Measurements from ENCODE around the gene C14orf93.

C14orf93 gene

GRCh38 chr14:22974530-22975313, 35.2 kb downstream of the C14orf93 start:
- no peak overlapping the region for H2BK120ac ChIP-seq (ENCODE audit: low read depth, low read length)
- H2BK12ac ChIP-seq (ENCODE audit: low read length in 2 of 2) = no peak overlapping the region
- H3K4me1 ChIP-seq (ENCODE audit: control insufficient read depth, insufficient read depth, low read depth, low read length) = peaks cover 33% of the 10 kb centered on the region
- DNase-seq = peak; percentile 62
- no peaks in the 10 kb centered on the region for H3K9me3 ChIP-seq (ENCODE audit: control insufficient read depth, low read length)
- H3K27ac ChIP-seq (ENCODE audit: low read length, poor library complexity, severe bottlenecking) = peak overlapping the region; percentile 34
- WGBS = 66% methylated on average over 9 of the region's 9 CpGs
- H3K36me3 ChIP-seq (ENCODE audit: control insufficient read depth in 1 of 2, insufficient read depth in 2 of 2, low read depth in 1 of 2, low read length in 2 of 2) = peaks cover 9 to 43% of the 10 kb centered on the region in 2 experiments
- H3K4me2 ChIP-seq (ENCODE audit: low read length, poor library complexity, severe bottlenecking) = no peak overlapping the region
- no peak overlapping the region for H3K9ac ChIP-seq (ENCODE audit: low read length)
- H2AFZ ChIP-seq (ENCODE audit: low read depth, low read length) = no peak overlapping the region
- H3K27me3 ChIP-seq (ENCODE audit: control insufficient read depth in 1 of 2, insufficient read depth in 1 of 2, low read length in 2 of 2) = no peaks in the 10 kb centered on the region
- H3K4ac ChIP-seq (ENCODE audit: low read depth in 1 of 2, low read length in 2 of 2) = no peak overlapping the region
- no peak overlapping the region for H3K4me3 ChIP-seq (ENCODE audit: insufficient read depth in 1 of 2, low read depth in 1 of 2, low read length in 2 of 2)
- peaks cover 13% of the 10 kb centered on the region for H3K79me1 ChIP-seq (replicated peaks; ENCODE audit: low read length, poor library complexity, severe bottlenecking)
- no peak overlapping the region for H2BK5ac ChIP-seq (ENCODE audit: low read depth, low read length, poor library complexity, severe bottlenecking)
- H4K91ac ChIP-seq (ENCODE audit: low read length) = no peak overlapping the region
- peak overlapping the region; percentile 15 for H2AK5ac ChIP-seq (ENCODE audit: low read length, severe bottlenecking)
- peak overlapping the region in 1 of 2 experiments; percentile 28 for H3K18ac ChIP-seq (ENCODE audit: low read depth in 1 of 2, low read length in 2 of 2)
- H4K8ac ChIP-seq (ENCODE audit: low read length) = peak overlapping the region; percentile 81
- H3K14ac ChIP-seq (ENCODE audit: low read length in 2 of 2) = no peak overlapping the region
- no peak overlapping the region for H3K23ac ChIP-seq (ENCODE audit: low read length in 2 of 2)
- no peak overlapping the region for H2BK15ac ChIP-seq (ENCODE audit: low read depth, poor library complexity, severe bottlenecking)

GRCh38 chr14:22973217-22974032, 36.5 kb downstream of the C14orf93 start:
- Histone ChIP-seq H3K27ac (ENCODE audit: low read length, poor library complexity, severe bottlenecking) (peak overlapping the region; percentile 34), H3K36me3 (ENCODE audit: control insufficient read depth in 1 of 2, insufficient read depth in 2 of 2, low read depth in 1 of 2, low read length in 2 of 2) (peaks cover 9 to 49% of the 10 kb centered on the region in 2 experiments), H3K9me3 (ENCODE audit: control insufficient read depth, low read length) (no peaks in the 10 kb centered on the region), H4K91ac (ENCODE audit: low read length) (peak overlapping the region; percentile 11), H2BK15ac (ENCODE audit: low read depth, poor library complexity, severe bottlenecking) (no peak overlapping the region), H2AFZ (ENCODE audit: low read depth, low read length) (no peak overlapping the region), H2BK5ac (ENCODE audit: low read depth, low read length, poor library complexity, severe bottlenecking) (no peak overlapping the region), H2BK12ac (ENCODE audit: low read length in 2 of 2) (peak overlapping the region in 1 of 2 experiments; percentile 23), H3K4me1 (ENCODE audit: control insufficient read depth, insufficient read depth, low read depth, low read length) (peaks cover 30% of the 10 kb centered on the region), H3K27me3 (ENCODE audit: control insufficient read depth in 1 of 2, insufficient read depth in 1 of 2, low read length in 2 of 2) (no peaks in the 10 kb centered on the region), H3K4me2 (ENCODE audit: low read length, poor library complexity, severe bottlenecking) (no peak overlapping the region), H2BK120ac (ENCODE audit: low read depth, low read length) (peak overlapping the region; percentile 64), H3K9ac (ENCODE audit: low read length) (no peak overlapping the region), H3K4me3 (ENCODE audit: insufficient read depth in 1 of 2, low read depth in 1 of 2, low read length in 2 of 2) (no peak overlapping the region), H3K18ac (ENCODE audit: low read depth in 1 of 2, low read length in 2 of 2) (no peak overlapping the region), H3K23ac (ENCODE audit: low read length in 2 of 2) (no peak overlapping the region), H3K4ac (ENCODE audit: low read depth in 1 of 2, low read length in 2 of 2) (peak overlapping the region in 1 of 2 experiments; percentile 48), H2AK5ac (ENCODE audit: low read length, severe bottlenecking) (no peak overlapping the region), H4K8ac (ENCODE audit: low read length) (peak overlapping the region; percentile 81), H3K79me1 (replicated peaks; ENCODE audit: low read length, poor library complexity, severe bottlenecking) (peaks cover 13% of the 10 kb centered on the region), H3K14ac (ENCODE audit: low read length in 2 of 2) (no peak overlapping the region)
- 98% methylated on average over 5 of the region's 6 CpGs for WGBS
- peak; percentile 80 for DNase-seq

GRCh38 chr14:22972313-22972930, 37.5 kb downstream of the C14orf93 start:
- no peak overlapping the region for H3K14ac ChIP-seq (ENCODE audit: low read length in 2 of 2)
- H3K4me2 ChIP-seq (ENCODE audit: low read length, poor library complexity, severe bottlenecking) = no peak overlapping the region
- no peak overlapping the region for H2BK120ac ChIP-seq (ENCODE audit: low read depth, low read length)
- no peak for DNase-seq
- no peak overlapping the region for H3K23ac ChIP-seq (ENCODE audit: low read length in 2 of 2)
- H2BK12ac ChIP-seq (ENCODE audit: low read length in 2 of 2) = no peak overlapping the region
- peaks cover 24% of the 10 kb centered on the region for H3K4me1 ChIP-seq (ENCODE audit: control insufficient read depth, insufficient read depth, low read depth, low read length)
- H2AK5ac ChIP-seq (ENCODE audit: low read length, severe bottlenecking) = no peak overlapping the region
- H3K4me3 ChIP-seq (ENCODE audit: insufficient read depth in 1 of 2, low read depth in 1 of 2, low read length in 2 of 2) = no peak overlapping the region
- H2BK15ac ChIP-seq (ENCODE audit: low read depth, poor library complexity, severe bottlenecking) = no peak overlapping the region
- H3K27me3 ChIP-seq (ENCODE audit: control insufficient read depth in 1 of 2, insufficient read depth in 1 of 2, low read length in 2 of 2) = no peaks in the 10 kb centered on the region
- H2AFZ ChIP-seq (ENCODE audit: low read depth, low read length) = no peak overlapping the region
- H2BK5ac ChIP-seq (ENCODE audit: low read depth, low read length, poor library complexity, severe bottlenecking) = no peak overlapping the region
- H4K8ac ChIP-seq (ENCODE audit: low read length) = no peak overlapping the region
- H3K27ac ChIP-seq (ENCODE audit: low read length, poor library complexity, severe bottlenecking) = no peak overlapping the region
- no peak overlapping the region for H3K18ac ChIP-seq (ENCODE audit: low read depth in 1 of 2, low read length in 2 of 2)
- H3K9ac ChIP-seq (ENCODE audit: low read length) = no peak overlapping the region
- 100% methylated on average over 2 of the region's 2 CpGs for WGBS
- H3K9me3 ChIP-seq (ENCODE audit: control insufficient read depth, low read length) = no peaks in the 10 kb centered on the region
- no peak overlapping the region for H4K91ac ChIP-seq (ENCODE audit: low read length)
- H3K4ac ChIP-seq (ENCODE audit: low read depth in 1 of 2, low read length in 2 of 2) = no peak overlapping the region
- H3K36me3 ChIP-seq (ENCODE audit: control insufficient read depth in 1 of 2, insufficient read depth in 2 of 2, low read depth in 1 of 2, low read length in 2 of 2) = peaks cover 9 to 47% of the 10 kb centered on the region in 2 experiments
- H3K79me1 ChIP-seq (replicated peaks; ENCODE audit: low read length, poor library complexity, severe bottlenecking) = peaks cover 13% of the 10 kb centered on the region

GRCh38 chr14:22971152-22971551, 38.8 kb downstream of the C14orf93 start:
- peaks cover 13% of the 10 kb centered on the region for H3K79me1 ChIP-seq (replicated peaks; ENCODE audit: low read length, poor library complexity, severe bottlenecking)
- no peak overlapping the region for H2BK120ac ChIP-seq (ENCODE audit: low read depth, low read length)
- H3K9ac ChIP-seq (ENCODE audit: low read length) = no peak overlapping the region
- no peak overlapping the region for H3K23ac ChIP-seq (ENCODE audit: low read length in 2 of 2)
- no peak for DNase-seq
- H4K91ac ChIP-seq (ENCODE audit: low read length) = no peak overlapping the region
- H2BK15ac ChIP-seq (ENCODE audit: low read depth, poor library complexity, severe bottlenecking) = no peak overlapping the region
- no peak overlapping the region for H2BK12ac ChIP-seq (ENCODE audit: low read length in 2 of 2)
- no peak overlapping the region for H3K4ac ChIP-seq (ENCODE audit: low read depth in 1 of 2, low read length in 2 of 2)
- peaks cover 9 to 44% of the 10 kb centered on the region in 2 experiments for H3K36me3 ChIP-seq (ENCODE audit: control insufficient read depth in 1 of 2, insufficient read depth in 2 of 2, low read depth in 1 of 2, low read length in 2 of 2)
- no peak overlapping the region for H3K14ac ChIP-seq (ENCODE audit: low read length in 2 of 2)
- no peak overlapping the region for H3K4me2 ChIP-seq (ENCODE audit: low read length, poor library complexity, severe bottlenecking)
- no peaks in the 10 kb centered on the region for H3K27me3 ChIP-seq (ENCODE audit: control insufficient read depth in 1 of 2, insufficient read depth in 1 of 2, low read length in 2 of 2)
- no peak overlapping the region for H4K8ac ChIP-seq (ENCODE audit: low read length)
- no peak overlapping the region for H3K27ac ChIP-seq (ENCODE audit: low read length, poor library complexity, severe bottlenecking)
- H3K4me1 ChIP-seq (ENCODE audit: control insufficient read depth, insufficient read depth, low read depth, low read length) = peaks cover 16% of the 10 kb centered on the region
- H2AFZ ChIP-seq (ENCODE audit: low read depth, low read length) = no peak overlapping the region
- H3K4me3 ChIP-seq (ENCODE audit: insufficient read depth in 1 of 2, low read depth in 1 of 2, low read length in 2 of 2) = no peak overlapping the region
- no peak overlapping the region for H3K18ac ChIP-seq (ENCODE audit: low read depth in 1 of 2, low read length in 2 of 2)
- 100% methylated on average over 1 of the region's 1 CpG for WGBS
- H3K9me3 ChIP-seq (ENCODE audit: control insufficient read depth, low read length) = no peaks in the 10 kb centered on the region
- H2AK5ac ChIP-seq (ENCODE audit: low read length, severe bottlenecking) = no peak overlapping the region
- no peak overlapping the region for H2BK5ac ChIP-seq (ENCODE audit: low read depth, low read length, poor library complexity, severe bottlenecking)

Measured in mesenchymal stem cell (in vitro differentiated cells and primary cell).